Islet of Langerhans (tissue), 1 donor: Measurements from ENCODE around the gene LACC1.

Experiments used
- FAIRE-seq: peaks from one replicate; lab custom pipeline; 2011; peaks lifted over from hg19 to GRCh38; lab: Jason Lieb, UNC

LACC1 gene

DNA sequence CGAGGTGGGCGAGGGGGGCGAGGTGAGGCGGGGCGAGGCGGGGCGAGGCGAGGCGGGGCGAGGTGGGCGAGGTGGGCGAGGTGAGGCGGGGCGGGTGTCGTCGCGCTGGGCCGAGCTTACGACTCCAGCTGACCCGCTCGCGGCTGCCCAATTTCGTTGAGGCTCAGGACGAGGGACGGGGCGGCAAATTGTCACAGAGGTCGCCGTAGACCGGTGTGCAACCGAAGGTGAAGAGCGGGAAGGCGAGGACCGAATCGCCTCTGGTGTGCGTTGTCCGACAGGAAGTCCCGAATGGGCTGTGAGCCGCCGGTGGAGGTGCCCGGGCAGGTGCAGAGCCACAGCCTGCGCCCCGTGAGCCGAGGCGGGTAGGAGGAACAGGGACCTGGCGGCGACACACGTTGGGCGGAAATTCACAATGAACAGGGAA lies at the start of gene LACC1:
TSS of gene LACC1 (plus strand) at position 150 of the 427 bp plus-strand sequence. CDS start 1,082 bp downstream, outside the sequence.
- FAIRE-seq: no peak

DNA sequence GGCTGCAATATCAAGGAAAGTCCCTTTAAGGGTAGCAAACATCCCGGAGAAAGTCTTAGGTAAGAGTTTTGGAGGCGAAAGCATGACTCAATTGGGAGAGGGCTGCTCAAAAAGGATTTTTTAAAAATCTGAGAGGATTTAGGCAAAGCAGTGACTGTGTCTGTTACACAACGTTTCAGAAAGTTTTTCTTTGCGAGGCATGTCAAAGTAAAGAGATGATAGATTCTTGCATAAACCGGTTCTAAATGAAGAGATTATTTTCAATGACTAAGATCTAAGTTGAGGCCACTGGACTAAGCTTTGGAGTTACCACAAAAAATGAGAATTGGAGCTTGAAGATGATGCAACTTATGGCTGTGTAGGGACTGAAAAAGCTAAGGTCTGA lies 49.2 kb upstream of the LACC1 start:
- FAIRE-seq: no peak

DNA sequence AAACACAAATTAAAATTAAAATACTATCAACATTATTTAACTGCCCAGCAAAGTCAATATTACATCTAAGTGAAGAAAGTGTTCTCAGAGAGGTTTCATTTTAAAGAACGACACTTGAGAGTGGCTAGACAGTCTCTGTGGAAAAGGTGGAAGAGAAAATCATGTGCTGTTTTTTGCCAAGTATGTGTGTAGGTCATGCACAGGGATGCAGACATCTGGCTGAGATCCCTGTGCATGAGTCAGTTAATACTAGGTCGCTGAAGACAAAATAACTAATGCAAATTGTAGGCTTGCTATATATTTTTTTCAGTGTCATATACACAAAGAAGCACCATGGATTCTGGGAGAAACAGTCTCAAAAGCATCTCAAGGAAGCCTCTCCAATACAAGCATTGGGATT lies 48.6 kb upstream of the LACC1 start:
- no peak for FAIRE-seq

DNA sequence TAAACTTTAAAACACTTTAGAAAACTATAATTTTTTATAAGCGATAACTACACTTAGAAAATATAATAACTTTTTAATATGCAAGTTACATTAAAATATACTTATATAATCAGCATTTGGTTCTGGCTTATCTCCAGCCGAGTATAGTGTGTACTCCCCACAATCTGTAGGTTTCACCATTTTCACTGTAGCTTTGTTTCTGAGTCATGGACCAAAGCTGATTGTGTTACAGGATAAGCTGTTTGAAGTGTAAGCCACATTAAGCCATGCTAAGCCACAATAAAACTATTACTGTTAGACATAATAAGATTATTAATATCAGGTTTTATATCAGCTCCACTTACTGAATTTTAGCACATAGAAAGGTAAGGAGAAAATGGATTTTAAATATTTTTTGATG lies 44.0 kb upstream of the LACC1 start:
- peak; percentile 61 for FAIRE-seq

DNA sequence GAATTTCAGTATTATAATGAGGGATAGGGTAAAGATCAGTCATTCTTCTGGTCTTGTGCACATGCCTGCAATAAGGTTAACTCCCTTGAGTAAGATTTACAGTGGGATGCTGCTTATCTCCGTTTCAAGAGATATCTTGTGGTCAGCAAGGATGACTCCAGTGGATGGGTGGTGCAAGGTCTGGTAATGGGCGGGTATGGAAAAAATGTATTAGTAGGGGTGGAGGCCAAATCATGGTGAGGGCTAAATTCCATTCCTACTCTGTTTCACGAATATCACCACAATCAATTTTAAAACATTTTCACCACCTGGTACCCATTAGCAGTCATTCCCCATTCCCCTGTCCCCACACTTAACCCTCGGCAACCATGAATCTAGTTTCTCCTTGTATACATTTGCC lies 40.8 kb upstream of the LACC1 start:
- no peak for FAIRE-seq

DNA sequence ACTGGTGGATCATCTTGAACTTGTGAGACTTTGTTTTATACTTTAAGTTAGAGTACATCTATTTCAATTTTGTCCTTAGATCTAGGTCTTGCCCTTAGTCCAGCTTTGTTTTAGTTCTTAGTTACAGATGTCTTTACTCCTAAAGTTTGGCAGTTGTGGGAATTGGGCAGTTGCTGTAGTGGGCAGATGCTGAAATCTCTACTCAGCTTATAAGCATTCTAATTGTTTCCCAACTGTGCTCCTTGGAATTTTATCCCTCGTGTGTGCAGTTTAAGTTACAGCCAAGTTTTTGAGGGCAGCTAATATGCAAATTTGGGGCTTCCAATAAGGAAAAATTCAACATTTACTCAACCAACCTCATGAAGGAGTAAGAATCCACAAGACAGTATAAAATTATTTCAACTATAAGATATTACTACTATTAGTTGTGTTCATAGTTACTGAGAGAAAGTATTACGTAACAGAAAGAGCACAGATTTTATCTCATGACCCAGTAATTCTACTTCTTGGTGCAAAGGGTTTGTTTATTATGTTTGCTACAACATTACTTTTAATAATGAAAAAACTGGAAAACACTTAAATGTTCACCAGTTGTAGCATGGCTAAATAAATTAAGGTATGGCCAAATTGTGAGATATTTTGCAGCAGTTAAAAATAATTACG lies 33.1 kb upstream of the LACC1 start:
- no peak for FAIRE-seq

DNA sequence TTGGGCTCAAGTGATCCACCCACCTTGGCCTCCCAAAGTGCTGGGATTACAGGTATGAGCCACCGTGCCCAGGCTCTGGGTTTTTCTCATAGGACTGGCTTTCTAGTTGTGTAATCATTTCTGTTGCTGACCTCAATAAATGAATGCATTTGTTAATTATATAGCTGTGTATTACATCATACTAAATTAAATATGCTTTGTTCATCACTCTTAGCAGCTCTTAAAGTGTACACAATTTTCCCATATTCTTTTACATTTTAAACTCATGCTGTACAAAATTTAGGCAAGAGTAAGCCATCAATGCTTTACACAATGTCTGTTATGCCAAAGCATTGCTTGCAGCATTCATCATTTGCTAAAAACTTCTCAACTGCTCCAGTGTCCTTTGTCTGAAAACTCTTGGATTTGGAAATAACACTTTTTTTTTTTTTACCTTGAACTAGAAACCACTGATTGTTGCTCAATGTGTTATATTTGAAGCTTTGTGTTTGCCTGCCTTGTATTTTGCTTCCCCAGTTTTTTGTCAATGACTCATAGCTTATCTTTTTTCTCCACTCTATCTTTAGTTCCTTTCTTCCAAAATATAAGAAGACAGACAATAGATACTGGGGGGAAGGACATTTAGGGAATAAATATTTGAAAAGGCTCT lies 31.6 kb upstream of the LACC1 start:
- no peak for FAIRE-seq

DNA sequence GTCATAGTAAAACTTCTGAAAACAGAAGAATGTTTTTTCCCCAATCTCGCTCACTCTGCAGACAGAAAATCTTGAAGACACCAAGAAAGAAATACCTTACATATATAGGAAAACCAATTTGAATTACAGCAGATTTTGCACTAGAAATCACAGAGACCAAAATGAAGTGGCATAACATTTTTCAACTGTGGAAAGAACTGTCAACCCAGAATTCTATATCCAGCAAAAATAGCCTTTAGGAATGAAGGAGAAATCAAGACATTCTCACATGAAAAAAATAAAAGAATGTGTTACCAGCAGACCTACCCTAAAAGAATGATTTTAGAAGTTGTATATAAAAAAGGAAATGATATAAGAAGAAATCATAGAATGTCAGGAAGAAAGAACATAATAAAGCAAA lies 28.8 kb upstream of the LACC1 start:
- FAIRE-seq: no peak

DNA sequence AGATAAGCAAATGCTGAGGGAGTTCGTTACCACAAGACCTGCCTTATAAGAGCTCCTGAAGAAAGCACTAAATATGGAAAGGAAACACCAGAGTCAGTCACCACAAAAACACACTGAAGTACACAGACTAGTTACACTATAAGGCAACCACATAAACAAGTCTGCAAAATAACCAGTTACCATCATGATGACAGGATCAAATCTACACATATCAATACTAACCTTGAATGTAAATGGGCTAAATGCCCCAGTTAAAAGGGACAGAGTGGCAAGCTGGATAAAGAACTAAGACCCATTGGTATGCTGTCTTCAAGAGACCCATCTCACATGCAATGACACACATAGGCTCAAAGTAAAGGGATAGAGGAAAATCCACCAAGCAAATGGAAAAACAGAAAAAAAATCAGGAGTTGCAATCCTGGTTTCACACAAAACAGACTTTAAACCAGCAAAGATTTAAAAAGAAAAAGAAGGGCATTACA lies 26.7 kb upstream of the LACC1 start:
- no peak for FAIRE-seq

DNA sequence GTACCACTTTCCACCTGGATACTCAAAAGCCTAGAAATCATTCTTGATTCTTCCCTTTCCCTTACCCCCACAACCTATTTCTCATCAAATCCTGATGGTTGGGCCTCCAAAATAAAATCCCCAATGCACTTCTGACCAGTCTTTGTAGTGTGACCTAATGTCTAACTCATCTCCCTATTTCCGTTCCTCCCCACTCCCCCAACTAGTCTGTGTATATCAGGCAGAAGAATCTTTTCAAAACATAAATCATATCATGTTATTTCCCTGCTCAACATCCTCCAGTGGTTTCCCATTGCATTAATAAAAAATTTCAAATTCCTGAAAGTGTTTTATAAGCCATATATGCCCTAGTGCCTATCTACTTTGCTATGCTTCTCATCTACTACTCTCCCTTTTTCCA lies 17.8 kb upstream of the LACC1 start:
- no peak for FAIRE-seq

DNA sequence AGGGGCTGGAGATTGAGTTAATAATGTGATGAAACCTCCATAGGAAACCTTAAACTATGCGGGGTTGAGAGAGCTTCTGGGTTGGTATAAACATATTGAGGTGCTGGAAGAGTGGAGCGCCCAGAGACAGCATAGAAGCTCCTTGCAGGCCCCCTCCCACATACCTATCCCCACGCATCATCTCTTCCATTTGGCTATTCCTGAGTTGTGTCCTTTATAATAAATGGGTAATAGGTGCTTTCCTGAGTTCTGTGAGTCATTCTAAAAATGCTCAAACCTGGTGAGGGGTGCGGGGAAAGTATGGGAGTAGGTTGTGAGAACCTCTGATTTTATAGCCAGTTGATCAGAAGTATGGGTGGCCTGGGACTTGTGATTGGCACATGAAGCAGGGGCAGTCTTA lies 14.8 kb upstream of the LACC1 start:
- FAIRE-seq: no peak

DNA sequence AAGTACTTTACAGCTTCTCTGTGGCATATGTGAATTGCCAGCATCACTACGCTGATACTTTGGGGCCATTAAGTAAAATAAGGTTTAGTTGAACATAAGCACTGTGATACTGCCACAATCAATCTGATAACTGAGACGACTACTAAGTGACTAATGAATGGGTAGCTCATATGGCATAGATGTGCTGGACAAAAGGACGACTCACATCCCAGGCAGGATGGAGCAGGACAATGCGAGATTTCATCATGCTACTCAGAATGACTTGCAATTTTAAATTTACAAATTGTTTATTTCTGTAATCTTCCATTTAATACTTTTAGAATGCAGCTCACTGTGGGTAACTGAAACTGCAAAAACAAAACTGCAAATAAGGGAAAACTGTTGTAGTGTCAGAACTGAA lies 13.8 kb upstream of the LACC1 start:
- no peak for FAIRE-seq

DNA sequence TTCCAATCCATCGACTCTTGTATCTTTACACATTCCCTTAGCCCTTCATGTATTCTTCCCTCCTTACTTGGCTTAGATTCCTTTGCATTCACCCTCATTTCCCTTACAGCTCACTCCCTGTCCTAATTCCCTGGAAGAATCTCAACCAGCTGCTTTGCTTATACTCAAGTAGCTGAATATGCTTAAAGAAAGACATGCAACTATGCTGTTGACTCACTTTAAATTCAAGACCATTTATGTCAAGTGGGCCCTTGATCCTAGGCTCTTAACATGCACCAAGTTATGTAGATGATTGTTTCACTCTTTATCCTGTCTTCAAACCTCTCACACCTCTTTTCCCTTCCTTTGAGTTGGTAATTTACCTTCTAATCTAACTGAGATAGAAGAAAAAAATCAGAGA lies 7.5 kb upstream of the LACC1 start:
- no peak for FAIRE-seq

DNA sequence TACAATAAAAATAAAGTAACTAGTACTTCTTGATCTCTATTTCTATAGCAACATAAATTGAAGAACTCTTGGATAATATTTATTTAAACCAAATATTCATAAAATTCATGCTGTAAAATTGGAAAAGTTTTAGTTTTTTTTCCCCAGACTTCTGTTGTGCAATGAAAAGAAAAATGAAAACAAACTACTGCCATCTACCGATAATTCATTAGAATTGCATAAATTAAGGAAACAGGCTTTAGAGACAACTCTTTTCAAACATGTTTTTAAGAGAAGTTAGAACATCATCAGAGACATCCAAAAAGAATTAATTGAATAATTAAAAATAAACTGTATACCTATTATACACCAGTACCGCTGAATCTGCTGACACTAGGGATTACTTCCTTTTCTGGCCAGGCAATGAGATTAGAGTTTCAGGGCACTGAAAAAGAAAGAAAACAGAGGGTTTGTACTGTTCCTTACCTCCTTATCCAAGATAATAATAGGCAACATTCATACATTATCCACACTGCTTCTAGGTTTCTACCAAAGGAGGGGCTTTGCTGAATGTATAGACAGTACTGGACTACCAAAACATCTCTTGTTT lies 5.1 kb upstream of the LACC1 start:
- FAIRE-seq: peak; percentile 100

DNA sequence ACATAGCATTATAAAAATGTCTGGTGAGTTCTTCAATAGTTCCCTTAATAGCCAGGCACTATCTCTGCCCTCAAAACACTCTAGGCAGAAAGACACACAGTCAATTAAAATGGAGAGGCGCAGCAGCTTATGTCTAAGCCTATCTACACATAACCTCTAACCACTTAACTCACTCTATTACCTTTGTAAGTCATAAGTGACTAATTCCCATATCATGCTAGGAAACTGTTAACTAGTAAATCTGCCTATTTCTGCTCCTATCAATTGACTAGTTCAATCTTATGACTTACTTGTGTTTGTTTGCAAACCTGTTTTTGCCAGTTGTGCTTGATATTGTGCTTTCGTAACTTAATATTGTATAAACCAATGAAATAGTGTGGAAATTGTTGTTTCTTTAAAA lies 3.3 kb upstream of the LACC1 start:
- FAIRE-seq: no peak

DNA sequence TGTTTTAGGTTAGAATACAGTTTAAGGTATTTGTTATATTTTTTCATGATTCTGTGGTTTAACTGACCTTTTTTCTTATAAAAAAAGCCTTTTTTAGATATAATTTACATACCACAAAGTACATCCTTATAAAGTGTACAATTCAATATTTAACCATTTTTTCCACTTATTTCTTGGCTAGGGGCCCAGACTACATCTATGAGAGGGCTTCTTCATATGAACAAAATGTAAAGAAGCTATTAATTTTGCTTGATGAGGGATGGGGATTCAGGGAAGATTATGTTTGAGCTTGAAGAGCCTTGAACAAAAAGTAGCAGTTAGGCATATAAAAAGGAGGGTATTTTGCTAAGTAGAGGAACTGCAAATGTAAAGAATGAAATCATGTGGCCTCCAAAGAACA lies 2.4 kb upstream of the LACC1 start:
- peak; percentile 65 for FAIRE-seq

DNA sequence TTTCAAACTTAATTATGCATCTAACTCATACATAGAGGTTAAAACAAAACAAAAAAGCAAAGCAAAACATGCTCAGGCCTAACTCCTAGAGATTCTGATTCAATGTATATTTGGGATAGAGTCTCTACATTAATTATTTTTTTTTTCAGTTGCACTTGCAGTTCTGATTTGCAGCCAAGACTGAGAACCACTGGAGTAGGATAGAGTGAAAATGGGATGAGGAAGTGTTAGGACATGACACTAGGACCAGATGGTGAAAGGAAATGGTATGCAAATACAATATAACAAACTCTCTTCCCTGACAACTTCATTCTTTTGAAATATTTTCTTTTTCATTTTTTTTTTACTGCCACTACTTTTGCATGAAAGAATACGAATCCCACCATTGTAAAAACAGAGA lies 1.9 kb upstream of the LACC1 start:
- no peak for FAIRE-seq

DNA sequence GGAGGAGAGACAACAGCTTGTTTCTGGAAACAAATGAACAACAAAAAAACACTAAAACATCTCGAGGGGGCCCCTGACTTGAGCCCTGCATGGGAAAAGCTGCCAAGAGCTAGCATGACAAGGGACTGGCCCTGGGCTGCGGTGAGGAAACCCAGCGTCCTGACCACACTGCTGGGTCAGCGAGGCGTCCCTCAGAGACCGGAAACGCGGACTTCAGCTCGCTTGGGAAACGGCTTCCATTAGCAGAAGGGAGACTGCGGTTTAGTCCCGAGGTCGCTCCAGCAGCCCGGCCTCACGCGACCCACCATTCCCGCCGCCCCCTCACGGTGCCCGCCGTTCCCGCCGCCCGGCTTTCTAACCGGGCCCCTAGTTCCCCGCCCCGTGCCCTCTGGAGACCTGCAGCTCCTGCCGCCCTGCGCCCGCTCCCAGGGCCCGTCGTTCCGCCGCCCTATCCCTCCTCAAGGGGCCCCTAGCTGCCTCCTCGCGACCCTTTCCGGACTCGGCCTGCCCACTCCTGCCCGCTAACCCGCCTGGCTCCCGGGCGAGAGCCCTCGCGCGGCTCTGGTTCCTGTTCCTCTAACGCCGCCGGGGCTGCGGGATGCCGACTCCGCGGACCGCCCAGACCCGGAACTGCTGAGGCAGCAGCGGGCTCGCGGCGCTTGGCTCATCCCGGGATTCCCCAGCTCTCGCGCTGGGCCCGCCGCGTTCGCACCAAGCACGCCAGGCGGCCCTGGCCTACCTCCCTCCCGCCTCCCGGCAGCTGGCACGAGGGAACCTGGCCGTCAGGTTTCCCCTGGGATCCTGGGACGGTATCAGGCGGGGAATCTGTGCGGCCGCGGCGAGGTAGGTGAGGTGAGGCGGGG lies 581 bp upstream of the LACC1 start, which contains the start of gene CCDC122:
TSS of gene CCDC122 (minus strand) at position 849 of the 863 bp plus-strand sequence. CDS start 10,364 bp downstream, outside the sequence.
- FAIRE-seq: peak; percentile 61

DNA sequence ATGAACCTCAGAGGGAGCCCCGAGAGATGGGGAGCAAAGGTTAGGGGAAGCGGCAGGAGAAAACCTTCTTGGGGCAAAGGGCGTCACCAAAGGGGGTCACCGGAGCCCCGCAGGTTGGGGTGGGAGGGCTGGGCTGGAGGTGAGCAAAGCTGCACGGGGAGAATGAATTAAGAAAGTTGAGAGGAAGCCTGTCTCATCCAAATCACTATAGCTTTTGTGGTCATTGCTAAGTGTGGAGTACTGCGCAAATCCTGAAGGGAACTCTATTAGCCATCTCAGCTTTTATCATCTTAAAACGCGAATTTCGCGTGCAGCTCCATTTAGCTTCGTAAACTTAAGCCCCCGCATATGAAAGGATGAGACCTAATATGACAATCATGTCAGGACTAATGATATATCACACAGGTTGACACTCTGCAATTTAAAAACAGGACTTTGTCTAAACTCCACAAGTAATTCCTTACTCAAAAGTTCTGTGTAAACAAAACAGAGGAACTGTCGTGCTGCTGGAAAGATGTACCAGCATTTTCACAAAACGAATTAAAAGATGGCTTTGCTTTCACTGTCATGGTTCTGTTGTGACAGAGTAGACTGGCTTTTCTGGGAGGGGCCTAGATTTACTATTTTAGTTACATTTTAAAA lies 631 bp downstream of the LACC1 start:
- no peak for FAIRE-seq

DNA sequence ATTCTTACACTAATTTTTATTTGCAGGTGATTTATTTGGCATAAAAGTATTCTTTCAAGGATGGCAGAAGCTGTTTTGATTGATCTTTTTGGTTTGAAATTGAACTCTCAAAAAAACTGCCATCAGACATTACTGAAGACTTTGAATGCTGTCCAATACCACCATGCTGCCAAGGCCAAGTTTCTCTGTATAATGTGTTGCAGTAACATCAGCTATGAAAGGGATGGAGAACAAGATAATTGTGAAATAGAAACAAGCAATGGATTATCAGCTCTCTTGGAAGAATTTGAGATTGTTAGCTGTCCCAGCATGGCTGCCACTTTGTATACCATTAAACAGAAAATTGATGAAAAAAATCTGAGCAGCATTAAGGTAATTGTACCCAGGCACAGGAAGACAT lies 1.2 kb downstream of the LACC1 start:
- no peak for FAIRE-seq

DNA sequence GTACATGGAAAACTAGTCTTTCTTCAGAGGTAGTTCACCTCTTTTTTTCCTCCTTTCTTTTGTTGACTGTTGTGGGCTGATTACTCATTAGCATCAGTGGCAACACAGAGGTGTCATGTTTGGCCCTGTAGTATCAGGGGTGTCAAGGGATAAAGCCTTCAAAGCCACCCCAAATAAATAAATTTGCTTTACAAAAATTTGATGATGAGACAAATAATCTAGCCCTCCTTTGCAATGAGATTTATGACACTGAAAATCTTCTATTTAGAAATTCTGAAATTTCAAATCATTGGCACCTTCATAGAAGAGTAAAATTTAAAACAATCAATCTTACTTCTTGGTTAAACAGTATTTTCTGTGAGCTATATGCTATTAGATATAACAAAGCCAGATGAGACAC lies 1.9 kb downstream of the LACC1 start:
- FAIRE-seq: no peak

DNA sequence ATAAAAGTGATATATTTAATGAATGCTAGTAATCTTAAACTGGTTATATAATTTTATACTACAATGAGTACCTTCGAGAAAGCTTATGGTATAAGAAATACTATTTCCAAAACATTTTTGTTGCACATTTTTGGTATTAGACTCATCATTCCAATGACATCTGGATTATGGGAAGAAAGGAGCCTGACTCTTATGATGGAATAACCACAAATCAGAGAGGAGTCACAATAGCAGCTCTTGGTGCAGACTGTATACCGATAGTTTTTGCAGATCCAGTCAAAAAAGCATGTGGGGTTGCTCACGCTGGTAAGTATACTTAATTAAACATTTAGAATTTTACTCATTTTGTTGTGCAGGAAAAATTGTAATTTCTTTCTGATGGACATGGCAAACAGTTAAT lies 3.9 kb downstream of the LACC1 start:
- no peak for FAIRE-seq
